Measurements from ENCODE around the gene DPEP1. TPM values are rescaled to one million over a fixed set of nuclear protein-coding genes. Genes with fewer than 3 reads are reported as not detected.

DPEP1 gene
- total RNA-seq, 1 donor from 2014 or later: 0.36 TPM

DNA sequence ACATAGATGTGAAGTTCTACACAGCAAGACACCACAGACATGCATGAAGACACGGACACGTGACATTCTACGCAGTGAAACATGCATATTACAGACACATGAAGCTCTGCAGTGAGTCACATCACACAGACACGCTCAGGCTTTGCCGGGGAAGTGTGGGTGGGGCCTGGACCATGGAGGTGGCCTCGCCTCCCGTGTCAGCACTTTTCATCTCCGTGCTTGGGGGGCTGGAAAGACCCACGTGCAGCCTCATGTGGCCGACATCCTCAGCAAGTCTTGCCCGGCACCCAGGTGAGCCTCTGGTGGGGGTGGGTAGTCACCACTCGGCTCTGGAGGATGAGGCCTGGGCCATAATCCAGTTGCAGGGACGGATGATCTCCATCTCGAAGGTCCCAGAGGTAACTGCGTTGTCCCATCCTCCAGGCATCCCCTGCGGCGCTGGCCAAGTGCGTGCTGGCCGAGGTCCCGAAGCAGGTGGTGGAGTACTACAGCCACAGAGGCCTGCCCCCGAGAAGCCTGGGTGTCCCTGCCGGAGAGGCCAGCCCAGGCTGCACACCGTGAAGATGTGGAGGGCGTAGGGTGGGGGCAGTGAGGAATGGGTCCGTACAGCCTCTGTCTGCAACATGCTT is 17.3 kb upstream of the DPEP1 start:
- Mint-ChIP-seq H3K4me3 (no peak overlapping the region), H3K27me3 (ENCODE audit: low read depth) (no peaks in the 10 kb centered on the region), H3K4me1 (no peaks in the 10 kb centered on the region), H3K27ac (no peak overlapping the region), H3K9me3 (no peaks in the 10 kb centered on the region), H3K36me3 (no peaks in the 10 kb centered on the region)
- DNase-seq (ENCODE audit: low spot score in 2 of 2, unreplicated experiment in 2 of 2): no peak
- TF ChIP-seq, protein P1, sequence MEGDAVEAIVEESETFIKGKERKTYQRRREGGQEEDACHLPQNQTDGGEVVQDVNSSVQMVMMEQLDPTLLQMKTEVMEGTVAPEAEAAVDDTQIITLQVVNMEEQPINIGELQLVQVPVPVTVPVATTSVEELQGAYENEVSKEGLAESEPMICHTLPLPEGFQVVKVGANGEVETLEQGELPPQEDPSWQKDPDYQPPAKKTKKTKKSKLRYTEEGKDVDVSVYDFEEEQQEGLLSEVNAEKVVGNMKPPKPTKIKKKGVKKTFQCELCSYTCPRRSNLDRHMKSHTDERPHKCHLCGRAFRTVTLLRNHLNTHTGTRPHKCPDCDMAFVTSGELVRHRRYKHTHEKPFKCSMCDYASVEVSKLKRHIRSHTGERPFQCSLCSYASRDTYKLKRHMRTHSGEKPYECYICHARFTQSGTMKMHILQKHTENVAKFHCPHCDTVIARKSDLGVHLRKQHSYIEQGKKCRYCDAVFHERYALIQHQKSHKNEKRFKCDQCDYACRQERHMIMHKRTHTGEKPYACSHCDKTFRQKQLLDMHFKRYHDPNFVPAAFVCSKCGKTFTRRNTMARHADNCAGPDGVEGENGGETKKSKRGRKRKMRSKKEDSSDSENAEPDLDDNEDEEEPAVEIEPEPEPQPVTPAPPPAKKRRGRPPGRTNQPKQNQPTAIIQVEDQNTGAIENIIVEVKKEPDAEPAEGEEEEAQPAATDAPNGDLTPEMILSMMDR (IDR thresholded peaks at IDR 0.05; ENCODE audit: unreplicated experiment): no peak

DNA sequence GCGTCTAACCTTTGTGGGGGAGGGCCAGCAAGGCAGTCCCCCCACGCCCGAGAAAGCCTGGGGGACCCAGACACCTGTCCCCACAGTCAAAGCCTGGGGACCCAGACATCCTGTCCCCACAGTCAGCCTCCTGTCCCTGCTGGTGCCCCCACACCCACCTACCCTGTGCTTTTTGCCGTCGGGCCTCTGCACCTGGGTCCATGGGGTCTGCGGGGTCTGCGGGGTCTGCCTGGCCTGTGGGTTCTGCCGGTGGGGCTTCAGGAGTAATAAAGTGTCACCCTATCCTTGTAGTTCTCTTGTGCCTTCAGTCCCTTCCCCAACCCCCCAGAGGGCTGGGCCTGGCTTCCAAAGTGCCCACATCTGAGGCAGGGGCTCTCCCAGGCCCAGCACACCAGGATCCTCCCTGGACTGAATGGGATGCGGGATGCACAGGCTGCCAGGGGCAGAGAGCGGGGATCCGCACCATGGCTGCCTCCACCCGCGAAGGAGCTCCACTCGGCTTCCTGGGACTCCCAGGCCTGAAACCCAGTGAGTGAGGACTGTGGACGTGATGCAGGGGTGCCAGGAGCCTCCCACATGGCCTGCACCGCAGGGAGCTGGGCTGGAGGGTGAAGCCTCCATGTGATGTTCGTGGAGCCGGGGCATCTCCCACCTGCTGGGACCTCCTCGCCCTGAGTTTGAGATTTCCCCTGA is 16.3 kb upstream of the DPEP1 start:
- Mint-ChIP-seq H3K27me3 (ENCODE audit: low read depth) (no peaks in the 10 kb centered on the region), H3K9me3 (no peaks in the 10 kb centered on the region), H3K4me1 (no peaks in the 10 kb centered on the region), H3K36me3 (no peaks in the 10 kb centered on the region), H3K27ac (no peak overlapping the region), H3K4me3 (no peak overlapping the region)
- TF ChIP-seq, protein P1 (IDR thresholded peaks at IDR 0.05; ENCODE audit: unreplicated experiment): no peak
- DNase-seq (ENCODE audit: low spot score in 2 of 2, unreplicated experiment in 2 of 2): no peak

- peaks cover 3% of the 10 kb centered on the region for H3K27me3 Mint-ChIP-seq (ENCODE audit: low read depth)
- no peaks in the 10 kb centered on the region for H3K9me3 Mint-ChIP-seq
- H3K4me1 Mint-ChIP-seq: peaks cover 7% of the 10 kb centered on the region
- no peaks in the 10 kb centered on the region for H3K36me3 Mint-ChIP-seq
- TF ChIP-seq, protein P1 (IDR thresholded peaks at IDR 0.05; ENCODE audit: unreplicated experiment): no peak
- no peak for DNase-seq (ENCODE audit: low spot score in 2 of 2, unreplicated experiment in 2 of 2)
- H3K27ac Mint-ChIP-seq: no peak overlapping the region
- no peak overlapping the region for H3K4me3 Mint-ChIP-seq
These were observed 15.2 kb upstream of the DPEP1 start for GRCh38 chr16:89598199-89598598.

DNA sequence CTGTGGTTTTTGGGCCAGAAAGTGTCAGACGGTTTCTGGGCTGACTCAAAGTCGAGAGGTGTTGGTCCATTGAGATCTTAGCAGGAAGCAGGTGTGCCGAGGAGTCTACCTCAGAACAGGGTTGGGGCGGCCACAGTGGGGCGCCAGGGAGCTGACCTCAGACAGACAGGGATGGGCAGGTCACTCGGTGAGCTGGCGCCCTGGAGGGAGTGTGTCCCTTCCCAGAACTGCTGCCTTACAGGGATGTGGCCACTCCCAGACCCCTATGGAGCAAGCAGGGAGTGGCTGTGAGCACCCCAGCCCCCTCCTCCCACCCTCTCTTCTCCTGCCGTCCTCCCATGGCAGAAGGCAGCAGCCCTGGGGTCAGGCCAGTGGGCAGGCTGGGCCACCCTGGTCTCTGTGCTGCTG is 14.0 kb upstream of the DPEP1 start:
- peaks cover 8% of the 10 kb centered on the region for H3K4me1 Mint-ChIP-seq
- TF ChIP-seq, protein P1 (IDR thresholded peaks at IDR 0.05; ENCODE audit: unreplicated experiment): no peak
- no peak overlapping the region for H3K4me3 Mint-ChIP-seq
- H3K9me3 Mint-ChIP-seq: no peaks in the 10 kb centered on the region
- no peaks in the 10 kb centered on the region for H3K36me3 Mint-ChIP-seq
- peaks cover 3% of the 10 kb centered on the region for H3K27me3 Mint-ChIP-seq (ENCODE audit: low read depth)
- DNase-seq (ENCODE audit: low spot score in 2 of 2, unreplicated experiment in 2 of 2): no peak
- no peak overlapping the region for H3K27ac Mint-ChIP-seq

GRCh38 chr16:89599902-89600301 is 13.5 kb upstream of the DPEP1 start:
- TF ChIP-seq, protein P1 (IDR thresholded peaks at IDR 0.05; ENCODE audit: unreplicated experiment): no peak
- Mint-ChIP-seq H3K27ac (no peak overlapping the region), H3K36me3 (no peaks in the 10 kb centered on the region), H3K9me3 (no peaks in the 10 kb centered on the region), H3K27me3 (ENCODE audit: low read depth) (peaks cover 3% of the 10 kb centered on the region), H3K4me3 (no peak overlapping the region), H3K4me1 (peaks cover 8% of the 10 kb centered on the region)
- no peak for DNase-seq (ENCODE audit: low spot score in 2 of 2, unreplicated experiment in 2 of 2)
